Activated CD4-positive, alpha-beta T cell treated with anti-CD3 and anti-CD28 coated beads, Interleukin-2, amount 10 ng/mL, durations not matched to agents 7 days and 5 days (primary cell): ENCODE measurements around the gene NIPAL3. TPM values are rescaled to one million over a fixed set of nuclear protein-coding genes. Genes with fewer than 3 reads are reported as not detected.
A peak's percentile ranks its signal among the peaks of the same experiment; 100 is the strongest.
"Not testable (repeated sequence)": the region's sequence is repeated elsewhere in the genome, so short reads cannot be mapped to it uniquely, and the experiment has no call there.

Source experiments
- CTCF ChIA-PET: fragments of 350-600 bp; sonication (Branson Sonifier 250); formaldehyde crosslinking; loops from one replicate; lab custom pipeline; 2021; ENCODE audit warnings: antibody characterized with exemption; lab: Charles Lee
- POLR2A ChIA-PET: fragments of 350-600 bp; sonication (Branson Sonifier 250); formaldehyde crosslinking; loops from one replicate; lab custom pipeline; 2021; ENCODE audit warnings: antibody characterized with exemption; lab: Charles Lee
- DNase-seq: peaks from one replicate; pipeline ENCODE4 v3.0.0-alpha.2; 2020
- H3K27ac Mint-ChIP-seq: one replicate; pipeline ENCODE4 v1.8.0; 2021; ENCODE audit warnings: mild to moderate bottlenecking, moderate library complexity, mixed read lengths
- H3K27me3 Mint-ChIP-seq: one replicate; pipeline ENCODE4 v1.8.0; 2021; ENCODE audit warnings: mixed read lengths
- H3K36me3 Mint-ChIP-seq: one replicate; pipeline ENCODE4 v1.8.0; 2021; ENCODE audit warnings: low read depth, mixed read lengths
- H3K4me1 Mint-ChIP-seq: one replicate; pipeline ENCODE4 v1.8.0; 2021; ENCODE audit warnings: mixed read lengths
- H3K4me3 Mint-ChIP-seq: one replicate; pipeline ENCODE4 v1.8.0; 2021; ENCODE audit warnings: mild to moderate bottlenecking, moderate library complexity, mixed read lengths
- H3K9me3 Mint-ChIP-seq: one replicate; pipeline ENCODE4 v1.8.0; 2021; ENCODE audit warnings: mixed read lengths
- total RNA-seq, 2 experiments: library from RNA; stranded (reverse); gene quantifications; one replicate each; pipeline ENCODE4 v1.2.3, GENCODE V29; 2021

NIPAL3 gene
- total RNA-seq, 2 experiments from 2014 or later: 72.8 to 78.1 TPM

GRCh38 chr1:24488159-24488558 is 72.6 kb downstream of the NIPAL3 start:
- CTCF ChIA-PET: interaction anchor here (1.1 kb wide), 2 partner anchors 25 to 73 kb away, joined by 3 read pairs; partner anchors contain the start of gene NIPAL3
- H3K36me3 Mint-ChIP-seq: peaks cover 26% of the 10 kb centered on the region
- POLR2A ChIA-PET, H3K27me3 Mint-ChIP-seq, H3K9me3 Mint-ChIP-seq, DNase-seq: not testable (repeated sequence)
- H3K27ac Mint-ChIP-seq: peak overlapping the region; percentile 58
- peaks cover 69% of the 10 kb centered on the region for H3K4me1 Mint-ChIP-seq
- H3K4me3 Mint-ChIP-seq: peak overlapping the region; percentile 5

- POLR2A ChIA-PET: no interaction called here
- CTCF ChIA-PET: interaction anchor here (1.0 to 2.1 kb wide), 4 partner anchors 9 to 36 kb away, joined by 3 to 9 read pairs (median 4); no protein-coding TSS in a partner anchor
- Mint-ChIP-seq H3K4me3 (no peak overlapping the region), H3K27ac (peak overlapping the region; percentile 55), H3K36me3 (peaks cover 13% of the 10 kb centered on the region), H3K9me3 (peaks cover 4% of the 10 kb centered on the region), H3K27me3 (no peaks in the 10 kb centered on the region), H3K4me1 (peaks cover 53% of the 10 kb centered on the region)
- no peak for DNase-seq
Observed at GRCh38 chr1:24489674-24490073, 74.1 kb downstream of the NIPAL3 start.

GRCh38 chr1:24490101-24490781 is 74.6 kb downstream of the NIPAL3 start:
- POLR2A ChIA-PET: no interaction called here
- H3K4me1 Mint-ChIP-seq: peaks cover 49% of the 10 kb centered on the region
- no peak for DNase-seq

GRCh38 chr1:24491577-24492360 is 76.2 kb downstream of the NIPAL3 start:
- POLR2A ChIA-PET: interaction anchor here (0.6 to 1.0 kb wide), 3 partner anchors 9 to 29 kb away, joined by 3 to 4 read pairs (median 3); no protein-coding TSS in a partner anchor
- Mint-ChIP-seq H3K27ac (peak overlapping the region; percentile 32), H3K36me3 (peaks cover 12% of the 10 kb centered on the region), H3K4me1 (peaks cover 34% of the 10 kb centered on the region), H3K9me3 (peaks cover 4% of the 10 kb centered on the region), H3K27me3 (no peaks in the 10 kb centered on the region), H3K4me3 (no peak overlapping the region)
- CTCF ChIA-PET: interaction anchor here (0.6 to 3.2 kb wide), 8 partner anchors 8 to 77 kb away, joined by 3 to 11 read pairs (median 6); partner anchors contain the start of gene NIPAL3
- DNase-seq: no peak

More at GRCh38 chr1:24490101-24490781, 74.6 kb downstream of the NIPAL3 start:
- H3K27me3 Mint-ChIP-seq: no peaks in the 10 kb centered on the region
- H3K4me3 Mint-ChIP-seq: no peak overlapping the region
- peaks cover 4% of the 10 kb centered on the region for H3K9me3 Mint-ChIP-seq
- H3K27ac Mint-ChIP-seq: no peak overlapping the region
- CTCF ChIA-PET: interaction anchor here (0.5 to 3.2 kb wide), 9 partner anchors 9 to 175 kb away, joined by 3 to 11 read pairs (median 4); no protein-coding TSS in a partner anchor
- peaks cover 13% of the 10 kb centered on the region for H3K36me3 Mint-ChIP-seq

GRCh38 chr1:24492935-24493334 is 77.3 kb downstream of the NIPAL3 start:
- POLR2A ChIA-PET: interaction anchor here (1.0 kb wide), 1 partner anchor 9 kb away, joined by 3 read pairs; no protein-coding TSS in a partner anchor
- CTCF ChIA-PET: interaction anchor here (0.6 to 3.2 kb wide), 8 partner anchors 9 to 1298 kb away, joined by 3 to 11 read pairs (median 4); partner anchors contain the start of genes IFNLR1, NIPAL3 and RCAN3
- H3K4me1 Mint-ChIP-seq: peaks cover 23% of the 10 kb centered on the region
- H3K4me3 Mint-ChIP-seq, H3K27me3 Mint-ChIP-seq, H3K27ac Mint-ChIP-seq, DNase-seq, H3K9me3 Mint-ChIP-seq: not testable (repeated sequence)
- H3K36me3 Mint-ChIP-seq: peaks cover 12% of the 10 kb centered on the region

- CTCF ChIA-PET: interaction anchor here (0.6 to 3.2 kb wide), 5 partner anchors 8 to 307 kb away, joined by 3 to 11 read pairs (median 3); partner anchors contain the start of genes IFNLR1 and RCAN3
- peaks cover 22% of the 10 kb centered on the region for H3K4me1 Mint-ChIP-seq
- peaks cover 7% of the 10 kb centered on the region for H3K9me3 Mint-ChIP-seq
- POLR2A ChIA-PET: no interaction called here
- no peak overlapping the region for H3K4me3 Mint-ChIP-seq
- H3K36me3 Mint-ChIP-seq: peaks cover 11% of the 10 kb centered on the region
- H3K27me3 Mint-ChIP-seq: no peaks in the 10 kb centered on the region
- no peak overlapping the region for H3K27ac Mint-ChIP-seq
- no peak for DNase-seq
Observed at GRCh38 chr1:24493785-24494184, 78.2 kb downstream of the NIPAL3 start.

- no peak overlapping the region for H3K4me3 Mint-ChIP-seq
- no peak for DNase-seq
- H3K27ac Mint-ChIP-seq: no peak overlapping the region
- H3K36me3 Mint-ChIP-seq: peaks cover 27% of the 10 kb centered on the region
- H3K4me1 Mint-ChIP-seq: peaks cover 38% of the 10 kb centered on the region
- peaks cover 16% of the 10 kb centered on the region for H3K9me3 Mint-ChIP-seq
- ChIA-PET POLR2A (no interaction called here), CTCF (no interaction called here)
- H3K27me3 Mint-ChIP-seq: no peaks in the 10 kb centered on the region
Observed at GRCh38 chr1:24498589-24498988, 83.0 kb downstream of the NIPAL3 start.

GRCh38 chr1:24500448-24501048 is 84.9 kb downstream of the NIPAL3 start:
- ChIA-PET POLR2A (interaction anchor here (0.6 kb wide), 1 partner anchor 8 kb away, joined by 3 read pairs; no protein-coding TSS in a partner anchor), CTCF (interaction anchor here (1.2 to 2.0 kb wide), 2 partner anchors 10 to 85 kb away, joined by 3 to 6 read pairs; partner anchors contain the start of gene NIPAL3)
- Mint-ChIP-seq H3K27me3 (no peaks in the 10 kb centered on the region), H3K27ac (peak overlapping the region; percentile 97), H3K36me3 (peaks cover 40% of the 10 kb centered on the region), H3K4me1 (peaks cover 46% of the 10 kb centered on the region), H3K4me3 (peak overlapping the region; percentile 81), H3K9me3 (peaks cover 16% of the 10 kb centered on the region)
- no peak for DNase-seq

GRCh38 chr1:24501371-24502064 is 85.9 kb downstream of the NIPAL3 start:
- DNase-seq: peak; percentile 66
- Mint-ChIP-seq H3K4me1 (peaks cover 52% of the 10 kb centered on the region), H3K4me3 (peak overlapping the region; percentile 81), H3K9me3 (peaks cover 16% of the 10 kb centered on the region), H3K36me3 (peaks cover 43% of the 10 kb centered on the region), H3K27ac (peak overlapping the region; percentile 97), H3K27me3 (no peaks in the 10 kb centered on the region)
- ChIA-PET POLR2A (interaction anchor here (0.6 to 2.3 kb wide), 2 partner anchors 9 to 15 kb away, joined by 3 to 15 read pairs; no protein-coding TSS in a partner anchor), CTCF (interaction anchor here (0.7 to 2.0 kb wide), 11 partner anchors 8 to 459 kb away, joined by 3 to 11 read pairs (median 5); partner anchors contain the start of gene NIPAL3)

- ChIA-PET POLR2A (interaction anchor here (0.6 to 2.3 kb wide), 3 partner anchors 10 to 21 kb away, joined by 3 to 15 read pairs (median 5); no protein-coding TSS in a partner anchor), CTCF (interaction anchor here (0.5 to 1.9 kb wide), 10 partner anchors 9 to 517 kb away, joined by 3 to 11 read pairs (median 5); partner anchors contain the start of gene NIPAL3)
- Mint-ChIP-seq H3K27ac (peak overlapping the region; percentile 97), H3K27me3 (no peaks in the 10 kb centered on the region), H3K4me3 (peak overlapping the region; percentile 81), H3K4me1 (peaks cover 59% of the 10 kb centered on the region), H3K9me3 (peaks cover 16% of the 10 kb centered on the region), H3K36me3 (peaks cover 48% of the 10 kb centered on the region)
- peak; percentile 89 for DNase-seq
Observed at GRCh38 chr1:24502065-24502708, 86.6 kb downstream of the NIPAL3 start.

GRCh38 chr1:24502709-24503058 is 87.1 kb downstream of the NIPAL3 start, which contains the start of gene RCAN3:
Gene RCAN3 (plus strand): TSS chr1:24502836. CDS start chr1:24514373, 11,537 bp downstream.
- peak within 1 kb of the TSS; percentile 99 for H3K27ac Mint-ChIP-seq
- DNase-seq: peak; percentile 90
- peaks cover 16% of the 10 kb centered on the region for H3K9me3 Mint-ChIP-seq
- peaks cover 64% of the 10 kb centered on the region for H3K4me1 Mint-ChIP-seq
- ChIA-PET CTCF (interaction anchor here (0.5 to 1.9 kb wide), 9 partner anchors 10 to 517 kb away, joined by 3 to 11 read pairs (median 5); partner anchors contain the start of gene NIPAL3), POLR2A (interaction anchor here (0.6 to 2.3 kb wide), 3 partner anchors 16 to 1786 kb away, joined by 3 to 15 read pairs (median 5); no protein-coding TSS in a partner anchor)
- peak within 1 kb of the TSS; percentile 91 for H3K4me3 Mint-ChIP-seq
- peaks cover 53% of the 10 kb centered on the region for H3K36me3 Mint-ChIP-seq
- no peaks in the 10 kb centered on the region for H3K27me3 Mint-ChIP-seq
